Measurements from ENCODE around the gene SH3RF2.
"Not testable (repeated sequence)": the region's sequence is repeated elsewhere in the genome, so short reads cannot be mapped to it uniquely, and the experiment has no call there.

SH3RF2 gene

DNA sequence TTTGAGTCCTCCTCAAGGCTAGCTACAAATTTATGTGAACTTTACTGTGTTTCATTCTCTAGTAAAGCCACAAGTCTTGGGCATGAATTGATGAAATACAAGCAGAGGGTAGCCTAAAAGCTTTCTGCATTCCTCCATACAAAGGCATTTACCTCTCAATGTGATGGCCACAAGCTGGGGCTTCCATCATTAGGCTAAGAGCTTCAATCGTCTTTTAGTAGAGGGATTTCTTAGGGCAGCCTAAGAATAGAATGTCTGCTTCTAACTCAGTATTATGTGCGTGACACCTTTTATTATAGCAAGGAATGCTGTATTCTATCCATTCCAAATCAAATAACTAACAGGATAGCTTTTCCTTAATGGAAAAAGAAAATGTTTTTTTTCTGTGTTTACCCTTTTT, 165.3 kb downstream of the SH3RF2 start:
- TF ChIP-seq, protein P1, sequence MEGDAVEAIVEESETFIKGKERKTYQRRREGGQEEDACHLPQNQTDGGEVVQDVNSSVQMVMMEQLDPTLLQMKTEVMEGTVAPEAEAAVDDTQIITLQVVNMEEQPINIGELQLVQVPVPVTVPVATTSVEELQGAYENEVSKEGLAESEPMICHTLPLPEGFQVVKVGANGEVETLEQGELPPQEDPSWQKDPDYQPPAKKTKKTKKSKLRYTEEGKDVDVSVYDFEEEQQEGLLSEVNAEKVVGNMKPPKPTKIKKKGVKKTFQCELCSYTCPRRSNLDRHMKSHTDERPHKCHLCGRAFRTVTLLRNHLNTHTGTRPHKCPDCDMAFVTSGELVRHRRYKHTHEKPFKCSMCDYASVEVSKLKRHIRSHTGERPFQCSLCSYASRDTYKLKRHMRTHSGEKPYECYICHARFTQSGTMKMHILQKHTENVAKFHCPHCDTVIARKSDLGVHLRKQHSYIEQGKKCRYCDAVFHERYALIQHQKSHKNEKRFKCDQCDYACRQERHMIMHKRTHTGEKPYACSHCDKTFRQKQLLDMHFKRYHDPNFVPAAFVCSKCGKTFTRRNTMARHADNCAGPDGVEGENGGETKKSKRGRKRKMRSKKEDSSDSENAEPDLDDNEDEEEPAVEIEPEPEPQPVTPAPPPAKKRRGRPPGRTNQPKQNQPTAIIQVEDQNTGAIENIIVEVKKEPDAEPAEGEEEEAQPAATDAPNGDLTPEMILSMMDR (conservative IDR thresholded peaks at IDR 0.05; ENCODE audit: low read depth), result no peak
- no peak for DNase-seq (ENCODE audit: low spot score)
- ChIA-PET POLR2A (ENCODE audit: low non-redundant PET) (no interaction called here), CTCF (interaction anchor here (0.6 kb wide), 2 partner anchors 198 to 1921 kb away, joined by 3 to 4 read pairs; no protein-coding TSS in a partner anchor)
- no peak overlapping the region for H3K27ac ChIP-seq

DNA sequence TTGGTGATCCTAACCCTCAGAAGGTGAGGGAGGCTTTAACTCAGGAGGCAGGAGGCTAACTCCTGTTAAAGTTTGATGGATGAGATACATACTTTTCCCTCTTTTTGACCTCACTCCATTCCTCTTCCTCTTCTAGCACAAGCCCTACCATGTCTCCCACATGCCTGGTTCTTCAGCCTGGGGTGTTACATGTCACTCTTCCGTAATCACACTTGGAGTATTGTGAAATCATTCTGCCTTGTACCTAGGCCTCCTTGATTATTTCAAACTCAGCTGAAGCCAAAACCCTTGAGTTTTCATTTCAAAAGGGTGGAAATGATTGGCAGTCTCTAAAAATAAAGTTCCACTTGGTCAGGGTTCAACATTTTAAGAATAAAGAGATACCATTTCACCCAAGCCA, 167.2 kb downstream of the SH3RF2 start:
- CTCF ChIA-PET, result interaction anchor here (1.0 kb wide), 1 partner anchor 9 kb away, joined by 3 read pairs; no protein-coding TSS in a partner anchor
- DNase-seq (ENCODE audit: low spot score), result peak; percentile 23
- no peak overlapping the region for H3K27ac ChIP-seq
- TF ChIP-seq, protein P1 (conservative IDR thresholded peaks at IDR 0.05; ENCODE audit: low read depth), result no peak
- POLR2A ChIA-PET (ENCODE audit: low non-redundant PET), result no interaction called here

DNA sequence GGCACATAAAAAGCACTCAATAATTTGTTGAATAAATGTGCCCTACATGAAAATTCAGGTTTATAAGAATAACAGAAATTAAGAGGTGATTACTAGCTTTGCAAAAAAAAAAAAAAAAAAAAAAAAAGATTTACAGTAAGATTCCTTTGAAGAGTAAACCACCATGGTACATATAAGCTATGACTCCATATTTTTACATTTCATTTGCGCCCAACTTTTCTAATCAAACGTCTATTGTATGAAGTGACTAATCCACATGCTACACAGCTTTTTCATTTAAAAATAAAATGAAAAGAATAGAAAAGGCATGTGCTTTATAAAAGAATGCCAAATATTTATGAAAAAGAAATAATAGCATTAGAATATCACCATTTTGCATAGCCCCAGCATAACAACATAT, 169.1 kb downstream of the SH3RF2 start, which contains the start of gene PLAC8L1:
PLAC8L1 (minus strand) TSS at position 101 of the 400 bp plus-strand sequence. CDS start 1,266 bp downstream, outside the sequence.
- TF ChIP-seq, protein P1 (conservative IDR thresholded peaks at IDR 0.05; ENCODE audit: low read depth), result no peak
- no peak for DNase-seq (ENCODE audit: low spot score)
- CTCF ChIA-PET, result interaction anchor here (0.5 to 0.7 kb wide), 2 partner anchors 21 to 247 kb away, joined by 3 read pairs; no protein-coding TSS in a partner anchor
- POLR2A ChIA-PET (ENCODE audit: low non-redundant PET), result no interaction called here
- H3K27ac ChIP-seq, result no peak within 1 kb of the TSS

DNA sequence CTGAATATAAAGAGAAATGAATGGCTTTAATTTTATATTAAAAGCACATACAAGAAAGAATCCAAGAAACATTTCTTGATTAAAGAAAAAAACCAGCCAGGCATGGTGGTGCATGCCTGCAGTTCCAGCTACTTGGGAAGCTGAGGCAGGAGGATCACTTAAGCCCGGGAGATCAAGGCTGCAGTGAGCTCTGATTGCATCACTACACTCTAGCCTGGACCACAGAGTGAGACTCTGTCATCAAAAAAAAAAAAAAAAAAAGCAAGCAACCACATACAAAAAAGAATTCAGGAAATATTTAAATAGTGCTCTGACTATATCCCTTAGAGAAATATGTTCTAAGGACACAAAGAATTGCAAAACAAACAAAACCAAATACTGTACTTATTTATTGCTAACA, 171.5 kb downstream of the SH3RF2 start:
- no peak for DNase-seq (ENCODE audit: low spot score)
- ChIA-PET CTCF (no interaction called here), POLR2A (ENCODE audit: low non-redundant PET) (no interaction called here)
- TF ChIP-seq, protein P1 (conservative IDR thresholded peaks at IDR 0.05; ENCODE audit: low read depth), result no peak
- no peak overlapping the region for H3K27ac ChIP-seq

DNA sequence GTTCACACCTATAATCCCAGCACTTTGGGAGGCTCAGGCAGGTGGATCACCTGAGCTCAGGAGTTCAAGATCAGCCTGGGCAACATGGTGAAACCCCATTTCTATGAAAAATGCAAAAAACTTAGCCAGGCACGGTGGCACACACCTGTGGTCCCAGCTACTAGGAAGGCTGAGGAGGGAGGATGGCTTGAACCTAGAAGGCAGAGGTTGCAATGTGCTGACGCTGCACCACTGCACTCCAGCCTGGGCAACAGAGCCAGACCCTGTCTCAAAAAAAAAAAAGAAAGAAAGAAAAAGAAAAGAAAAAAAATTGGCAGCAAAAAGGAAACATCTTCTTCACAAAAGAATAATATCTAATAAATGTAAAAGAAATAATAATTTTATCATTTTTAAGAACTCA, 172.5 kb downstream of the SH3RF2 start:
- H3K27ac ChIP-seq; DNase-seq (ENCODE audit: low spot score); POLR2A ChIA-PET (ENCODE audit: low non-redundant PET): not testable (repeated sequence)
- CTCF ChIA-PET, result interaction anchor here (0.7 to 0.8 kb wide), 2 partner anchors 12 to 22 kb away, joined by 4 to 6 read pairs; no protein-coding TSS in a partner anchor

DNA sequence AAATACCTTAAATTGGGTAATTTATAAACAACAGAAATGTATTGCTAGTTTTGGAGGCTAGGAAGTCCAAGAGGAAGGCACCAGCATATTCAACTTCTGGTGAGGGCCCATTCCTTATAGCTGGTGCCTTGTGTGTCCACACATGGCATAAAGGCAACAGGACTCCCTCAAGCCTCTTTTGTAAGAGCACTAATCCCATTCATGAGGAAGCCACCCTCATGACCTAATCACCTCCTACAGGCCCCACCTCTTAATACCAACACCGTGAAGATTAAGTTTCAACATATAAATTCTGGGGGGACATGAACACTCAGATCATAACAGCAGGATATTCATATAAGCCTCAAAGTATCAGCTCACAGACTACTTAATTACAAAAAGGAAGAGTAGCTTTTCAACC, 173.0 kb downstream of the SH3RF2 start:
- H3K27ac ChIP-seq, result no peak overlapping the region
- no peak for DNase-seq (ENCODE audit: low spot score)
- TF ChIP-seq, protein P1 (conservative IDR thresholded peaks at IDR 0.05; ENCODE audit: low read depth), result no peak
- ChIA-PET CTCF (interaction anchor here (0.7 to 0.8 kb wide), 2 partner anchors 11 to 21 kb away, joined by 4 to 6 read pairs; no protein-coding TSS in a partner anchor), POLR2A (ENCODE audit: low non-redundant PET) (no interaction called here)

DNA sequence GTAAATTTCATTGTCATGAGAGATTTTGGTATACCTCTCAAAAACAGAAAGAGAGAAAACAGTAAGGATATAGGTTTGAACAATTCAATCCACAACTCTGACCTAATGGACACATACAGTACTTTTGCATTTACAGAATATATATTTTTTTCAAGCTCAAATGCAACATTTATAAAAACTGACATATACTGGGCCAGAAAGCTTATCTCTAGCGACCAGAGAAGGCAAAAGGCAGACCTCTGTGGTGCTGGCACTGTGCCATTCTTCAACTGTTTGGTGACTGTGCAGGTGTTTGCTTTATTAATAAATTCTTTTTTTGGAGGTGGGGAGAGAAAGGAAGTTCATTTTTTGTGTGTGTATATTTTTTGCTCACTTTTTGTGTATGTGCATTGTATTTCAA, 175.0 kb downstream of the SH3RF2 start:
- POLR2A ChIA-PET (ENCODE audit: low non-redundant PET), result interaction anchor here (0.7 kb wide), 1 partner anchor 30 kb away, joined by 3 read pairs; no protein-coding TSS in a partner anchor
- TF ChIP-seq, protein P1 (conservative IDR thresholded peaks at IDR 0.05; ENCODE audit: low read depth), result no peak
- DNase-seq (ENCODE audit: low spot score), result no peak
- no peak overlapping the region for H3K27ac ChIP-seq
- CTCF ChIA-PET, result no interaction called here

Data from RWPE1 (cell line).